Right lobe of liver (tissue), 6 donors: ENCODE results near the gene RNASE7. TPM values are rescaled to one million over a fixed set of nuclear protein-coding genes. Genes with fewer than 3 reads are reported as not detected.

ENCODE experiments used
- ATAC-seq, 4 donors: fragments of 200-7000 bp; cut with Tn5 transposase; one replicate each; pipeline ENCODE4 v1.9.1; 2020; ENCODE audit warnings: mild to moderate bottlenecking in 4 of 4, moderate library complexity in 4 of 4
- DNase-seq, 3 donors: peaks; one replicate each; pipeline ENCODE4 v3.0.0-alpha.2; 2020
- H3K27ac ChIP-seq, 3 donors: fragments of 200-600 bp; one replicate each; pipeline ENCODE4 v1.8.0; 2022
- H3K27me3 ChIP-seq, 2 donors: fragments of 200-600 bp; one replicate each; pipeline ENCODE4 v1.8.0; 2022
- H3K36me3 ChIP-seq, 4 donors: fragments of 200-600 bp; sonication (generic) in 1 of 4; one replicate each; pipeline versions ENCODE4 v1.5.1 to v1.8.0; 2017 to 2022; ENCODE audit warnings: control low read depth in 1 of 4
- H3K4me1 ChIP-seq, 4 donors: fragments of 200-600 bp; sonication (generic) in 1 of 4; one replicate each; pipeline versions ENCODE4 v1.5.1 to v1.8.0; 2017 to 2022; ENCODE audit warnings: control low read depth in 1 of 4
- H3K4me3 ChIP-seq, 3 donors: fragments of 200-600 bp; one replicate each; pipeline ENCODE4 v1.8.0; 2022
- H3K9me3 ChIP-seq, 4 donors: fragments of 200-600 bp; sonication (generic) in 1 of 4; one replicate each; pipeline versions ENCODE4 v1.5.1 to v1.8.0; 2017 to 2022; ENCODE audit warnings: control low read depth in 1 of 4
- CTCF ChIP-seq, 4 donors: fragments of 200-600 bp in 3 of 4; fragments of 450-650 bp in 1 of 4; IDR thresholded peaks; one replicate each; pipeline versions ENCODE4 v1.5.1 to v1.8.0; 2016 to 2022; ENCODE audit warnings: antibody characterized with exemption in 4 of 4, mild to moderate bottlenecking in 2 of 4
- POLR2A ChIP-seq: fragments of 450-650 bp; IDR thresholded peaks from one replicate; pipeline ENCODE4 v1.6.1; 2017; ENCODE audit warnings: antibody characterized with exemption, mild to moderate bottlenecking
- WGBS: methylation state at CpG from one replicate; pipeline ENCODE4 v1.1.6; 2018; ENCODE audit warnings: low coverage, low lambda C conversion rate; ENCODE audit not compliant: insufficient coverage; ENCODE audit errors: missing lambda C conversion rate; 5-methylcytosine and 5-hydroxymethylcytosine counted together
- intact Hi-C, 2 donors: fragments of 100-400 bp; cut with DNase I; formaldehyde crosslinking; loops; one replicate each; pipeline versions ENCODE4 v1.11.2 to v1.14.1; 2022
- long read RNA-seq: library from polyadenylated mRNA; unstranded; transcript quantifications from one replicate; pipeline ENCODE4 v2.0.0, GENCODE V29; 2019
- total RNA-seq, 6 experiments: library from RNA; depleted of rRNA in 2 of 6; stranded (reverse); fragments of >200 nt in 2 of 6; fragmentation: NEBNext Ultra II Directional in 3 of 6; extraction: Animal tissue kit (Norgen Biotek cat#: 25700) in 3 of 6; gene quantifications; one replicate each; pipeline versions ENCODE4 v1.1.0 to v1.2.4, GENCODE V29; 2016 to 2023
- donor health status: DM: no; HTN: yes; CAD: no.
- donor health status: DM: no; HTN: no; CAD: no.
- donor health status: DM: no; HTN: no; CAD: no.
- donor health status: DM: no; HTN: yes; CAD: no.
- donor health status: DM: no; HTN: yes; CAD: no.

The RNASE7 gene
- total RNA-seq, result under 1 TPM in 3 of 6 experiments, not detected in 3; 0.18 to 0.31 (median 0.22) TPM
- long read RNA-seq, result 0 reads

- intact Hi-C loops, result no loop called here
- TF ChIP-seq CTCF (IDR thresholded peaks at IDR 0.05), result no peak
- TF ChIP-seq POLR2A, result no peak
- Histone ChIP-seq H3K9me3 (no peaks in the 10 kb centered on the region), H3K27me3 (no peaks in the 10 kb centered on the region), H3K4me1 (peaks cover 2 to 84% (median 25%) of the 10 kb centered on the region in 4 donors), H3K27ac (peak within 1 kb of the TSS; percentile 29 to 61 (median 57)), H3K4me3 (peak within 1 kb of the TSS in 2 of 3 donors; percentile 0 to 17), H3K36me3 (no peaks in the 10 kb centered on the region)
- peak in 2 of 4 donors; percentile 18 to 34 for ATAC-seq
- WGBS, result 45% methylated on average over 8 of the region's 11 CpGs
- peak in 1 of 3 donors; percentile 67 for DNase-seq
Measured at GRCh38 chr14:21041676-21042433, at the start of gene RNASE7. Gene RNASE7, plus strand, starts transcription at chr14:21042362. Its CDS starts 631 bp downstream, at chr14:21042993.

- intact Hi-C loops, result no loop called here
- 90% methylated on average over 9 of the region's 14 CpGs for WGBS
- no peak overlapping the region for H3K4me3 ChIP-seq
- no peak for ATAC-seq
- H3K36me3 ChIP-seq, result peaks cover 9 to 56% (median 30%) of the 10 kb centered on the region in 4 donors
- no peaks in the 10 kb centered on the region for H3K9me3 ChIP-seq
- H3K27me3 ChIP-seq, result no peaks in the 10 kb centered on the region
- TF ChIP-seq CTCF (IDR thresholded peaks at IDR 0.05), result no peak
- DNase-seq, result no peak
- no peak overlapping the region for H3K27ac ChIP-seq
- H3K4me1 ChIP-seq, result peaks cover 0 to 2% (median 0%) of the 10 kb centered on the region in 4 donors
Measured at GRCh38 chr14:20996521-20996920, 45.6 kb upstream of the RNASE7 start.

GRCh38 chr14:20997115-20997514, 45.0 kb upstream of the RNASE7 start:
- TF ChIP-seq CTCF (IDR thresholded peaks at IDR 0.05), result no peak
- no peak for TF ChIP-seq POLR2A
- 63% methylated on average over 4 of the region's 4 CpGs for WGBS
- DNase-seq, result no peak
- Histone ChIP-seq H3K4me3 (no peak overlapping the region), H3K36me3 (peaks cover 9 to 51% (median 28%) of the 10 kb centered on the region in 4 donors), H3K9me3 (no peaks in the 10 kb centered on the region), H3K27me3 (no peaks in the 10 kb centered on the region), H3K27ac (no peak overlapping the region), H3K4me1 (no peaks in the 10 kb centered on the region)
- ATAC-seq, result no peak
- intact Hi-C loops, result no loop called here

GRCh38 chr14:20997564-20997963, 44.6 kb upstream of the RNASE7 start:
- TF ChIP-seq CTCF (IDR thresholded peaks at IDR 0.05) (no peak), POLR2A (no peak)
- WGBS, result 67% methylated on average over 6 of the region's 6 CpGs
- intact Hi-C loops, result no loop called here
- Histone ChIP-seq H3K27ac (no peak overlapping the region), H3K4me3 (no peak overlapping the region), H3K36me3 (peaks cover 9 to 46% (median 25%) of the 10 kb centered on the region in 4 donors), H3K27me3 (no peaks in the 10 kb centered on the region), H3K4me1 (no peaks in the 10 kb centered on the region), H3K9me3 (no peaks in the 10 kb centered on the region)
- DNase-seq (no peak), ATAC-seq (no peak)
